Measurements from ENCODE around the gene NFIX.

Gene NFIX

GRCh38 chr19:13035820-13036365 is 40.6 kb downstream of the NFIX start:
- DNase-seq (ENCODE audit: low read depth in 2 of 3, low spot score in 1 of 3), result no peak

- DNase-seq (ENCODE audit: low read depth in 2 of 3, low spot score in 1 of 3), result no peak
These were observed 41.2 kb downstream of the NFIX start for GRCh38 chr19:13036366-13036976.

- no peak for DNase-seq (ENCODE audit: low read depth in 2 of 3, low spot score in 1 of 3)
These were observed 41.9 kb downstream of the NFIX start for GRCh38 chr19:13037161-13037560.

GRCh38 chr19:13037731-13038130 is 42.5 kb downstream of the NFIX start:
- no peak for DNase-seq (ENCODE audit: low read depth in 2 of 3, low spot score in 1 of 3)

- no peak for DNase-seq (ENCODE audit: low read depth in 2 of 3, low spot score in 1 of 3)
These were observed 43.3 kb downstream of the NFIX start for GRCh38 chr19:13038306-13039210.

GRCh38 chr19:13039211-13039789 is 44.0 kb downstream of the NFIX start:
- no peak for DNase-seq (ENCODE audit: low read depth in 2 of 3, low spot score in 1 of 3)

- no peak for DNase-seq (ENCODE audit: low read depth in 2 of 3, low spot score in 1 of 3)
These were observed 45.1 kb downstream of the NFIX start for GRCh38 chr19:13040232-13040947.

GRCh38 chr19:13040948-13041292 is 45.6 kb downstream of the NFIX start:
- DNase-seq (ENCODE audit: low read depth in 2 of 3, low spot score in 1 of 3), result no peak

- DNase-seq (ENCODE audit: low read depth in 2 of 3, low spot score in 1 of 3), result no peak
These were observed 47.3 kb downstream of the NFIX start for GRCh38 chr19:13042443-13043130.

GRCh38 chr19:13043285-13043684 is 48.0 kb downstream of the NFIX start:
- no peak for DNase-seq (ENCODE audit: low read depth in 2 of 3, low spot score in 1 of 3)

- DNase-seq (ENCODE audit: low read depth in 2 of 3, low spot score in 1 of 3), result no peak
These were observed 49.1 kb downstream of the NFIX start for GRCh38 chr19:13044231-13044836.

- no peak for DNase-seq (ENCODE audit: low read depth in 2 of 3, low spot score in 1 of 3)
These were observed 50.5 kb downstream of the NFIX start for GRCh38 chr19:13045812-13046211.

- DNase-seq (ENCODE audit: low read depth in 2 of 3, low spot score in 1 of 3), result no peak
These were observed 52.1 kb downstream of the NFIX start for GRCh38 chr19:13047374-13047773.

GRCh38 chr19:13050274-13050673 is 55.0 kb downstream of the NFIX start:
- DNase-seq (ENCODE audit: low read depth in 2 of 3, low spot score in 1 of 3), result no peak

GRCh38 chr19:13051557-13052165 is 56.4 kb downstream of the NFIX start:
- peak in 1 of 3 donors; percentile 20 for DNase-seq (ENCODE audit: low read depth in 2 of 3, low spot score in 1 of 3)

- DNase-seq (ENCODE audit: low read depth in 2 of 3, low spot score in 1 of 3), result no peak
These were observed 57.3 kb downstream of the NFIX start for GRCh38 chr19:13052447-13053175.

- no peak for DNase-seq (ENCODE audit: low read depth in 2 of 3, low spot score in 1 of 3)
These were observed 58.0 kb downstream of the NFIX start for GRCh38 chr19:13053238-13053637.

- no peak for DNase-seq (ENCODE audit: low read depth in 2 of 3, low spot score in 1 of 3)
These were observed 58.7 kb downstream of the NFIX start for GRCh38 chr19:13053761-13054625.

Measured in stimulated activated CD4-positive, alpha-beta T cell treated with anti-CD3 and anti-CD28 coated beads, Interleukin-12 subunit alpha, Interleukin-12 subunit beta, amount 100 ng/mL, for 48 hours (primary cell).